CD4-positive, alpha-beta T cell (primary cell): ENCODE results near the gene SERPINA4. TPM values are rescaled to one million over a fixed set of nuclear protein-coding genes. Genes with fewer than 3 reads are reported as not detected.

Source experiments
- ATAC-seq: fragments of 200-7000 bp; cut with Tn5 transposase; one replicate; pipeline ENCODE4 v1.10.0; 2022; ENCODE audit warnings: mild to moderate bottlenecking; ENCODE audit not compliant: poor library complexity
- CTCF ChIA-PET: fragments of 350-600 bp; sonication (Branson Sonifier 250); formaldehyde crosslinking; loops from one replicate; lab custom pipeline; 2021; ENCODE audit warnings: antibody characterized with exemption, inconsistent platforms; lab: Charles Lee
- POLR2A ChIA-PET: fragments of 350-600 bp; sonication (Branson Sonifier 250); formaldehyde crosslinking; loops from one replicate; lab custom pipeline; 2021; ENCODE audit warnings: antibody characterized with exemption, inconsistent platforms; lab: Charles Lee
- DNase-seq, 14 experiments: peaks; one replicate each; pipeline ENCODE4 v3.0.0-alpha.2; 2013 to 2020; ENCODE audit warnings: mixed read lengths in 2 of 14
- H3K27ac ChIP-seq, 2 donors: one replicate each; pipeline versions ENCODE4 v1.5.1 to v1.7.0; 2013; ENCODE audit warnings: low read length in 2 of 2, low read depth in 1 of 2, mild to moderate bottlenecking in 1 of 2
- H3K27me3 ChIP-seq, 2 experiments: 1 replicate in 1 of 2; 2 replicates in 1 of 2; pipeline versions ENCODE4 v1.6.1 to v1.7.0; 2013; ENCODE audit warnings: low read length in 2 of 2, control low read depth in 1 of 2, mild to moderate bottlenecking in 1 of 2, moderate library complexity in 1 of 2; ENCODE audit not compliant: insufficient read depth in 2 of 2, control insufficient read depth in 1 of 2
- H3K36me3 ChIP-seq: one replicate; pipeline ENCODE4 v1.6.1; 2013; ENCODE audit warnings: low read length, control low read depth; ENCODE audit not compliant: insufficient read depth
- H3K4me1 ChIP-seq: one replicate; pipeline ENCODE4 v1.6.1; 2013; ENCODE audit warnings: low read length, control low read depth; ENCODE audit not compliant: insufficient read depth
- H3K4me3 ChIP-seq: one replicate; pipeline ENCODE4 v1.5.1; 2013; ENCODE audit warnings: mild to moderate bottlenecking, low read length, moderate library complexity
- H3K9me3 ChIP-seq, 2 experiments: 1 replicate in 1 of 2; 2 replicates in 1 of 2; pipeline versions ENCODE4 v1.6.1 to v1.7.0; 2013; ENCODE audit warnings: low read length in 2 of 2, mild to moderate bottlenecking in 2 of 2, control low read depth in 1 of 2, moderate library complexity in 1 of 2; ENCODE audit not compliant: control insufficient read depth in 1 of 2, insufficient read depth in 1 of 2
- H3K27ac Mint-ChIP-seq: one replicate; pipeline ENCODE4 v1.8.0; 2020; ENCODE audit warnings: mixed read lengths
- H3K27me3 Mint-ChIP-seq: one replicate; pipeline ENCODE4 v1.8.0; 2021; ENCODE audit warnings: mixed read lengths
- H3K36me3 Mint-ChIP-seq: one replicate; pipeline ENCODE4 v1.8.0; 2021; ENCODE audit warnings: low read depth, mixed read lengths
- H3K4me1 Mint-ChIP-seq: one replicate; pipeline ENCODE4 v1.8.0; 2021; ENCODE audit warnings: low read depth, mixed read lengths
- H3K4me3 Mint-ChIP-seq: one replicate; pipeline ENCODE4 v1.8.0; 2020; ENCODE audit warnings: mild to moderate bottlenecking, mixed read lengths
- H3K9me3 Mint-ChIP-seq: one replicate; pipeline ENCODE4 v1.8.0; 2020; ENCODE audit warnings: mixed read lengths
- CTCF ChIP-seq: fragments of 200-600 bp; IDR thresholded peaks from one replicate; pipeline ENCODE4 v1.8.0; 2022; ENCODE audit warnings: antibody characterized with exemption, mild to moderate bottlenecking
- intact Hi-C, 2 experiments: fragments of 100-400 bp; cut with DNase I in 1 of 2; cut with micrococcal nuclease in 1 of 2; formaldehyde crosslinking; loops; one replicate each; pipeline versions ENCODE4 v1.15.1 to v1.9.0; 2023 to 2025; cut with DNase I, micrococcal nuclease
- total RNA-seq, 174 experiments: library from RNA in 2 of 174; stranded (reverse) in 2 of 174; gene quantifications; one replicate each; pipeline ENCODE4 v1.2.3 and lab custom pipeline; 2021 to 2026

The SERPINA4 gene
- total RNA-seq, 2 experiments from 2014 or later = not detected

- POLR2A ChIA-PET = no interaction called here
- intact Hi-C loops = no loop called here
- Histone ChIP-seq H3K9me3 (peaks cover 0 to 15% of the 10 kb centered on the region in 2 experiments), H3K27me3 (no peaks in the 10 kb centered on the region), H3K36me3 (no peaks in the 10 kb centered on the region), H3K27ac (no peak overlapping the region), H3K4me3 (no peak overlapping the region), H3K4me1 (no peaks in the 10 kb centered on the region)
- Mint-ChIP-seq H3K27ac (no peak overlapping the region), H3K4me1 (no peaks in the 10 kb centered on the region), H3K27me3 (peaks cover 28% of the 10 kb centered on the region), H3K9me3 (peaks cover 5% of the 10 kb centered on the region), H3K36me3 (no peaks in the 10 kb centered on the region), H3K4me3 (no peak overlapping the region)
- no peak for TF ChIP-seq CTCF
- ATAC-seq = no peak
- CTCF ChIA-PET = no interaction called here
- DNase-seq = no peak
Measured at GRCh38 chr14:94521375-94522114, 39.7 kb upstream of the SERPINA4 start.

- H3K27ac ChIP-seq = no peak overlapping the region
- no peaks in the 10 kb centered on the region for H3K36me3 ChIP-seq
- CTCF ChIA-PET = no interaction called here
- no peaks in the 10 kb centered on the region for H3K27me3 ChIP-seq
- POLR2A ChIA-PET = no interaction called here
- TF ChIP-seq CTCF = no peak
- Mint-ChIP-seq H3K27me3 (peaks cover 34% of the 10 kb centered on the region), H3K36me3 (no peaks in the 10 kb centered on the region), H3K4me3 (no peak overlapping the region), H3K4me1 (no peaks in the 10 kb centered on the region), H3K9me3 (peaks cover 5% of the 10 kb centered on the region), H3K27ac (no peak overlapping the region)
- DNase-seq = no peak
- ATAC-seq = no peak
- H3K4me1 ChIP-seq = no peaks in the 10 kb centered on the region
- intact Hi-C loops = no loop called here
- H3K9me3 ChIP-seq = peaks cover 0 to 15% of the 10 kb centered on the region in 2 experiments
- no peak overlapping the region for H3K4me3 ChIP-seq
Measured at GRCh38 chr14:94522115-94522724, 39.0 kb upstream of the SERPINA4 start.

- no peaks in the 10 kb centered on the region for H3K27me3 ChIP-seq
- Mint-ChIP-seq H3K27me3 (peaks cover 38% of the 10 kb centered on the region), H3K36me3 (no peaks in the 10 kb centered on the region), H3K4me3 (no peak overlapping the region), H3K4me1 (no peaks in the 10 kb centered on the region), H3K9me3 (peaks cover 5% of the 10 kb centered on the region), H3K27ac (no peak overlapping the region)
- no peaks in the 10 kb centered on the region for H3K4me1 ChIP-seq
- H3K9me3 ChIP-seq = peaks cover 0 to 15% of the 10 kb centered on the region in 2 experiments
- ATAC-seq (no peak), DNase-seq (no peak)
- ChIA-PET POLR2A (no interaction called here), CTCF (no interaction called here)
- H3K27ac ChIP-seq = no peak overlapping the region
- H3K36me3 ChIP-seq = no peaks in the 10 kb centered on the region
- no peak for TF ChIP-seq CTCF
- no peak overlapping the region for H3K4me3 ChIP-seq
- intact Hi-C loops = no loop called here
Measured at GRCh38 chr14:94523265-94523664, 38.0 kb upstream of the SERPINA4 start.
